Left ventricle myocardium inferior (tissue), 1 donor: ENCODE data around the gene USP13. TPM values are rescaled to one million over a fixed set of nuclear protein-coding genes. Genes with fewer than 3 reads are reported as not detected.

Source experiments
- DNase-seq: peaks from one replicate; pipeline ENCODE4 v3.0.0-alpha.2; 2020
- H3K27ac ChIP-seq: fragments of 200-600 bp; replicated peaks from 2 replicates; pipeline ENCODE4 v1.8.0; 2021
- H3K27me3 ChIP-seq: fragments of 200-600 bp; 2 replicates; pipeline ENCODE4 v1.8.0; 2021; ENCODE audit warnings: low read depth
- H3K36me3 ChIP-seq: fragments of 200-600 bp; 2 replicates; pipeline ENCODE4 v1.8.0; 2021
- H3K4me1 ChIP-seq: fragments of 200-600 bp; 2 replicates; pipeline ENCODE4 v1.8.0; 2021
- H3K4me3 ChIP-seq: fragments of 200-600 bp; 2 replicates; pipeline ENCODE4 v1.8.0; 2021; ENCODE audit warnings: mild to moderate bottlenecking, moderate library complexity
- H3K9me3 ChIP-seq: fragments of 200-600 bp; replicated peaks from 2 replicates; pipeline ENCODE4 v1.8.0; 2021
- CTCF ChIP-seq: fragments of 200-600 bp; IDR thresholded peaks from 2 replicates; pipeline ENCODE4 v1.8.0; 2021; ENCODE audit warnings: antibody characterized with exemption, mild to moderate bottlenecking, borderline replicate concordance
- intact Hi-C: fragments of 100-400 bp; cut with micrococcal nuclease; formaldehyde crosslinking; loops from one replicate; pipeline ENCODE4 v1.11.0; 2022
- total RNA-seq: library from RNA; stranded (reverse); fragmentation: NEBNext Ultra II Directional; extraction: Animal tissue kit (Norgen Biotek cat#: 25700); gene quantifications from one replicate; pipeline ENCODE4 v1.2.1, GENCODE V29; 2021
- donor health status: DM: no; HTN: yes; CAD: no; lungs with severe emphysema.

USP13 gene
- total RNA-seq, 1 donor from 2014 or later: 162 TPM

GRCh38 chr3:179687967-179688535, 35.2 kb downstream of the USP13 start:
- TF ChIP-seq CTCF: no peak

GRCh38 chr3:179688850-179689249, 36.0 kb downstream of the USP13 start:
- no peak overlapping the region for H3K4me3 ChIP-seq
- DNase-seq: no peak
- peaks cover 4% of the 10 kb centered on the region for H3K4me1 ChIP-seq
- no peak overlapping the region for H3K27ac ChIP-seq
- no peaks in the 10 kb centered on the region for H3K27me3 ChIP-seq
- H3K36me3 ChIP-seq: peaks cover 23% of the 10 kb centered on the region
- no peaks in the 10 kb centered on the region for H3K9me3 ChIP-seq
- intact Hi-C loops: no loop called here
- TF ChIP-seq CTCF: no peak

More at GRCh38 chr3:179687967-179688535, 35.2 kb downstream of the USP13 start:
- no peaks in the 10 kb centered on the region for H3K9me3 ChIP-seq
- no peak overlapping the region for H3K27ac ChIP-seq
- peaks cover 11% of the 10 kb centered on the region for H3K4me1 ChIP-seq
- DNase-seq: no peak
- H3K4me3 ChIP-seq: no peak overlapping the region
- H3K36me3 ChIP-seq: peaks cover 23% of the 10 kb centered on the region
- no peaks in the 10 kb centered on the region for H3K27me3 ChIP-seq
- intact Hi-C loops: no loop called here

GRCh38 chr3:179694731-179695130, 41.9 kb downstream of the USP13 start:
- Histone ChIP-seq H3K9me3 (no peaks in the 10 kb centered on the region), H3K36me3 (peaks cover 14% of the 10 kb centered on the region), H3K27me3 (no peaks in the 10 kb centered on the region), H3K4me1 (peaks cover 14% of the 10 kb centered on the region), H3K4me3 (no peak overlapping the region), H3K27ac (no peak overlapping the region)
- no peak for DNase-seq
- TF ChIP-seq CTCF: no peak
- intact Hi-C loops: no loop called here

GRCh38 chr3:179695672-179696313, 43.0 kb downstream of the USP13 start:
- no peak for DNase-seq
- Histone ChIP-seq H3K36me3 (peaks cover 7% of the 10 kb centered on the region), H3K27ac (no peak overlapping the region), H3K9me3 (no peaks in the 10 kb centered on the region), H3K4me3 (no peak overlapping the region), H3K4me1 (peaks cover 19% of the 10 kb centered on the region), H3K27me3 (no peaks in the 10 kb centered on the region)
- intact Hi-C loops: no loop called here
- TF ChIP-seq CTCF: no peak

GRCh38 chr3:179697736-179698332, 45.0 kb downstream of the USP13 start:
- intact Hi-C loops: no loop called here
- Histone ChIP-seq H3K4me1 (peaks cover 19% of the 10 kb centered on the region), H3K27me3 (no peaks in the 10 kb centered on the region), H3K27ac (no peak overlapping the region), H3K36me3 (peaks cover 4% of the 10 kb centered on the region), H3K4me3 (no peak overlapping the region), H3K9me3 (no peaks in the 10 kb centered on the region)
- DNase-seq: no peak
- TF ChIP-seq CTCF: no peak
